ENCODE data around the gene PTAR1. TPM values are rescaled to one million over a fixed set of nuclear protein-coding genes. Genes with fewer than 3 reads are reported as not detected.

PTAR1 gene
- total RNA-seq, 1 donor from 2014 or later, result 52.2 TPM

DNA sequence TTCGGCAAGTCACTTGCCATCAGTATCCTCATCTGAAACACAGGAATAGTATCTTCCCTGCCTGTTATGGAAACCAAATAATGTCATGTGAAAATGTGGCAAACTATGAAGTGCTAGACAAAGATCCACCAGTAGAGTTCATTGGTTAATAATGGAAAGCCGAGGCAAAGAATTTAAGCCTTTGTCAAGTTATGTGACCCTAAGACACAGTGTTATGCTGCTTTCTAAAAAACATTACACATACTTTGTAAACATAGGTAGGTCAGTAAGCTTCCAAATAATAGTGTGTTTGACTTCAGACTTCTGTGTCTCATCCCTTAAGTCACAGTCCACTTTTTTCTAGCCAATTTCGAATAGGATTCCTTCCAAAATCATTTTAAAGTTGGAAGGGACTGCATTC lies 6.0 kb downstream of the PTAR1 start:
- DNase-seq (ENCODE audit: low spot score in 2 of 2), result no peak
- no peak for FAIRE-seq

DNA sequence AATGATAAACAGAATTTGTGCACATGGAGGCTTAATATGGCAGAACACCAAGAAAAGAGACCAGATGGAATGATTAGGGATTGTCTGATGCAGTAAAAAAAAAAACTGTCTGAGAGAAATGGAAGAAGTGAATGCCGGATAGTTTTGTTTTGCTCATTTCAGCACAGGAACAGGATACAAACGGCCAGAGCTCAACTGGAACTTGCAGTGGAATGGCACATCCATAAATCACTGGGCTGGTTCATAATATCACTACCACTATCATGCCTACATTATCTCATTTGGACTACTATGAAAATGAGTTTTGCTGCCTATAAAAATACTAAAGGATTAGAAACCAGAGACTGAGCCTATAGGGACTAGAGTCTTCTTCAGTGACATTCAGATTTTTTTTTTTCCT lies 9.7 kb downstream of the PTAR1 start:
- FAIRE-seq (no peak), DNase-seq (ENCODE audit: low spot score in 2 of 2) (no peak)

DNA sequence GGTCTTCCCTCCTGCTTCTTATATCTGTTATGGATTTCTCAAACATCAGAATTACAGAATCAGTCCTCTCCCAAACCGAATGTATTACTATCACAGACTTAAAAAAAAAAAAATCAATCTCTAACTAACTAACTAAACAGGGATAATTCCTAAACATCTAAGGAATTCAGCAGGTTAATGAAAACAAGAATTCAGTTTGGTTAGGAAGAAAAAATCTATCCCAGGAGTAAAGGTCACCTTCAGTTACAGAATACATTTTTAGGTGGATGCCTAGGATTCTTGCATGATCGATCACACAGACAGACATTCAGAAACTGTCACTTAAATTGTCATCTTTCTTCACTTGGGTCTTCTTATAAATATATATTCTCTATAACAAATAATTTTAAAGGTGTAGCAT lies 11.5 kb downstream of the PTAR1 start:
- FAIRE-seq (no peak), DNase-seq (ENCODE audit: low spot score in 2 of 2) (no peak)

DNA sequence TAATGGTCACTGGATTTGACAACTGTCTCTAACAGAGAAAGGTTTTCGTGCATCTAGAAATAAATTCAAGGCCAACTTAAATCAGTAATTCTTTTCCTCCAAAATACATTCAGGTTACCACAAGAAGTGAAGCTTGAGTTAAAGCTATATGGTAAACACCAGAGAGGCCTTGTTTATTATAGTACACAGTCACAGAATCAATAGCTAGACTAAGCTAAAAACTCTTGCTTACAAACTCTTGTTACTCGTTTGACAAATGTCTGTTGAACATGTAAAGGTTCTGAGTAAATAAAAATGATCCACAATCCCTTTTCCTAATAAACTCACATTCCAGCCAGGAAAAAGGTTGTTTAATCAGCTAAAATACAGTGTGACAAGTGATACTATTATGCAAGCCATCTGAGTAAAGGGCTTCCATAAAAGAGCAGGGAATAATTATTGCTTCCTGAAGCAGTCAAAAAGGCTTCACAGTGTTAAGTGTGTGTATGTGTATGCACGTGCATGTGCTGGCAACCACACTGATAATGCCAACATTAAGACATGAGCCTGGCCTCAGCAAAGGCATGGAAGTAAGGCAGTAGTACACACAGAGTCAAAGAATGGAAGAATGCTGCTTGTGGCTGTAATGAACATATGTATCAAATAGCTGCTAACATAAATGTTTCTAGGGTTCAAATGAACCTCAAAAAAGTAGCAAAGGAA lies 12.8 kb downstream of the PTAR1 start:
- FAIRE-seq (no peak), DNase-seq (ENCODE audit: low spot score in 2 of 2) (no peak)

DNA sequence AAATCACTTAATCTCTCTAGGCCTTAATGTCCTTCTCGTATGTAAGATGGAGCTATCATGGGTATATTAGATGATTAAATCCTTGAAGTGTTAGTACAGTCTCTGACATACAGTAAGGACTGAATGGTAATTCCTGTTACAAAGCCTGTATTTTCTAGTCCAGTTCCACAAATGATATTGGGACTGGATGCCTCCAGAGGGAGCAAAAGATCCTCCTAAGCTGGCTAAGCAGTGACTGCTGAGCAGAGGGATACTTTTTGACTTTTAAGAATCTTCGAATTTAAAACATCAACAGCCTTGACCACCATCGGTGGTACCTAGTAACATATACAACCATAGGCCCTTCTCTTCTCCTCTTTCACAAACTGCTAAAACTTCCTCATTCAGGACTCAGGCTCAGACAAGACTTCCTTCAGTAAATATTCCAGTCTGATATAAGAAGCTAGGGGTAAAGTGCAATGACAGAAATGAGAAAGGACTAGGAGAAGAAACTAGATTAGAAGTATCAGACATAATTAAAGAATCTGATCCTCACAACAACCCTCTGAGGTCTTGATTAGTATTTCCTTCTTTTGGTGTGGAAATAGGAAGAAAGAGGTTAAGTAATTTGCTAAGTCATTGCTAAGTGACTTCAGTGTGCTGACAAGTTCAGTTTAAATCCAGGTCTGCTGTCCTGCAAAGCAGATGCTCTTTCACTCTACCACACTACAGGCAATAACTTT lies 13.9 kb downstream of the PTAR1 start:
- FAIRE-seq, result no peak

DNA sequence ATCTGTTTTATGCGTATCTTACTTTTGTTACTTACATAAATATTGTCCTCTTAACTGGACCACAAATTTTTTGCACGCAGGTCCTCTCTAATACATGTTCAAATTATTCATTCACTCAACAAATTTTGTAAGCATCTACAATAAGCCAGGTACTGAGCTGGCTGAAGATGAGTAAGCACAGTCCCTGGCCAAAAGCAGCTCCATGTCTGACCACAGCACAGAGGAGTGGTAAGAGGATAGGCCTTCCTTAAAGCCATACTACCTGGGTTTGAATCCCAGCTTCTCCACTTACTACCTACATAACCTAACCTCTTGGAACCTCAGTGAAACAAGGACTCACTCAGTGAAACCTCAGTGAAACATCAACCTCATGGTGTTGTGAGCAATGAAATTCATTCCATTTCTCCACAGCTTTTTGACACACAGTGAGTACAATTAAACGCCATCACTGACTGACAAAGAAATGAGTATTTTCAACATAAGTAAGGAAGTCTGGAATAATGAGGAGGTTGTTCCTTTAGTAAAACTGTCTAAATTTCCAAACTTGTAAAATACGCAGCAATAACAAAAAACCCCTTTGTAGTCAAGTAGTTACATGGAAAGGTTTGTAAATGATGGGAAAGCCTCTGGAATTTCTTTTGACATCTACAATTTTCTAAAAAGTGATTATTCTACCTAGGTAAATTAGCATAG lies 15.0 kb downstream of the PTAR1 start:
- no peak for FAIRE-seq
- no peak for DNase-seq (ENCODE audit: low spot score in 2 of 2)

More for the DNA sequence above, 13.9 kb downstream of the PTAR1 start:
- DNase-seq (ENCODE audit: low spot score in 2 of 2), result no peak

DNA sequence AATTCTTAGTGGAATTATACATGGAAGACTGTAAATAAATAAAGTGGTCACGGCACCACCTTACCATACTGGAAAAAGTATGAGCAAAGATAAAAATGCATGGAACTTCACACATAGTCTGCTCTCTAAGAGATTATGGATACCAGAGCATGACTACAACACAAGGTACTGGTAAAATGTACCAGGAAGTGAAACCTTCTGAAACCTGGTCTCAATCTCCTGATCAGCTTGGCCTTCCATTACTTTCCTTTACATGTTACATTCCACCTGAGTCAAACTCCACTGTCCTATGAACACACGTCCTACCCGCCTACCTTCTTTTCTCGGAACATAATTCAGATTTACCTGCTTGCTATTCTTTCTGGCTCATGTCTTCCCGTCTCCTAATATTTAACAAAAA lies 15.9 kb downstream of the PTAR1 start:
- FAIRE-seq, result no peak
- no peak for DNase-seq (ENCODE audit: low spot score in 2 of 2)

DNA sequence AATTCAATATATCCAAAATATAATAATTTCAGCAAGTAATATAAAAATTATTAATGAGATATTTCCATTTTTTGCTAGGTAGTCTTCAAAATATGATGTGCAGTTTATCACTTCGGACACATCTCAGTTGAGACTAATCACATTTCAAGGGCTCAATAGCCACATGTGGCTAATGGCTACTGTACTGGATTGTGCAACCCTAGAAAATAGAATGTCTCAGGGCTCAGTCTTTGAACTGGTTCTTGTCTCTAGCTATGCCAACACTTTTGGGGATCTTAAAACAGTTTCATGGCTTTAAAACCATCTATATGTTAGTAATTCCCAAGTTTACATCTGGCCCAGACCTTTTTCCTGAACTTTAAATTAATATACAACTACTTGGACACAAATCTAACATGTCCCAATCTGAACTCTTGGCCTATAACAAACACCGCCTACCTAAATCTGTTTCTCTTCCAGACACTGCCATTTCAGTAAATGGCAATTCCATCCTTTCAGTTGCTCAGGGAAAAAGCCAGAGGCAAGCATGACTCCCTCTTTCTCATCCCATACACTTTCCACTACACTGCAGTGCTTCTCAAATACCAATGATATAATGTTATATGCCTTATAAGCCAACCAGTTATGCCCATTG lies 18.8 kb downstream of the PTAR1 start:
- DNase-seq (ENCODE audit: low spot score in 2 of 2), result no peak
- FAIRE-seq, result no peak

DNA sequence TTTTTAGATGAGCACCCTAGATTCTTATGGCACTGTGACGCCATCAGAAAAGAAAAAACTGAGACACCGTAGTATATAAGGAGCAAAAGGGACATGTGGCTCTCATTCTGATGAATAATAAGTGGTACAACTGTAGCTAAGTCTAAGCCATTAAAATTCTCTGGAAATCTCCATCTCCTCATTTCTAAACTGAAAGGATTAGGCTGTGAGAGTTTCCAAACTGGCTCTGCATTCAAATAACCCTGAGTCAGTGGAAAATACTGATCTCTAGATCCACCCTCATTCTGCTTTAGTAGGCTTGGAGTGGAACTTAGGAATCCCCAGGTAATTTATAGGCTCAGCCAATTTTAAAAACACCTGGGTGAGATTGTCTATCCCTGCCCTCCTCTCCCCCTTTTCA lies 28.5 kb downstream of the PTAR1 start:
- FAIRE-seq (no peak), DNase-seq (ENCODE audit: low spot score in 2 of 2) (no peak)

DNA sequence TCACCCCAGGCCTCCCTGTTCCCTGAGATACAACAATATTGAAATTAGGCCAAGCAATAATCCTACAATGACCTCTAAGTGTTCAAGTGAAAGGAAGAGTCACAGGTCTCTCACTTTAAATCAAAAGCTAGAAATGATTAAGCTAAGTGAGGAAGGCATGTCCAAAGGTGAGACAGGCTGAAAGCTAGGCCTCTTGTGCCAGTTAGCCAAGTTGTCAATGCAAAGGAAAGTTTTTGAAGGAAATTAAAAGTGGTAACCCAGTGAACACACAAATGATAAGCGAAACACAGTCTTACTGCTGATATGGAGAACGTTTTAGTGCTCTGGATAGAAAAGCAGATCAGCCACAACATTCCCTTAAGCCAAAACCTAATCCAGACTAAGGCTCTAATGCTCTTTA lies 39.8 kb downstream of the PTAR1 start:
- no peak for FAIRE-seq

DNA sequence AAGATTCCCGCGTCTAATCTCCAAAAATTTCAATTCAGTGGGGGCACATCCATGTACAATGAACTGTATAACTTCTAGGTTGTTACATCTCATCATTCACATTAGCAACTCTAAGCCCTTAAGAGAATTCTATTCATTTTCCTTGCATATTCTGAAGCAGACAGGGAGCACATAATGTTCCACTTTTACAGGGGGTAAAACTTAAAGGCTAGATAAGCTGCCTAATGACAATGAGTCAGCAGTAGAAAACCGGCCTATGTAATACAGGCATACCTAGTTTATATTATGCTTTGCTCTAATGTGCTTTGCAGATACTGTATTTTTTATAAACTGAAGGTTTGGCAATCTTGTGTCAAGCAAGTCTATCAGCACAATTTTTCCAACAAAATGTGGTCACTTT lies 40.4 kb downstream of the PTAR1 start:
- no peak for DNase-seq (ENCODE audit: low spot score in 2 of 2)
- FAIRE-seq, result no peak

More for the DNA sequence above, 39.8 kb downstream of the PTAR1 start:
- DNase-seq (ENCODE audit: low spot score in 2 of 2), result no peak

DNA sequence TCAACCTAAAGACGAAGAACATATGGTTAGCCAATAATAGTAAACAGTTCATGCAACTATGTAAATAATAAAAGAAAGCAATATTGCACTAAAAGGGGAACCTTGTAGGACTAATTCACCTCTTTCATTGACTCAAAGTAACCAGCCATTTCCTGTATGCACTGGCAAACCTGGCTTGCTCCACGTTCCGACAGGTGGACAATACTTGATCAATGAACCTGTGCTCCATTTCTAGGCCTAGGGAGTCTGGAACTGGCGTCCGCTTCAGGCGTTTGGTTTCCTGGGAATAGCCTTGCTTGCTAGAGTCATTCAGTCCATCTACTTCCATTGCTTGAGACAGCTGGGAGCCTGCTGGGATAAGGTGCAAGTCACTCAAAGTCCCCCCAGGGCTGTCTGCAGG lies 41.6 kb downstream of the PTAR1 start:
- FAIRE-seq, result no peak
- no peak for DNase-seq (ENCODE audit: low spot score in 2 of 2)

DNA sequence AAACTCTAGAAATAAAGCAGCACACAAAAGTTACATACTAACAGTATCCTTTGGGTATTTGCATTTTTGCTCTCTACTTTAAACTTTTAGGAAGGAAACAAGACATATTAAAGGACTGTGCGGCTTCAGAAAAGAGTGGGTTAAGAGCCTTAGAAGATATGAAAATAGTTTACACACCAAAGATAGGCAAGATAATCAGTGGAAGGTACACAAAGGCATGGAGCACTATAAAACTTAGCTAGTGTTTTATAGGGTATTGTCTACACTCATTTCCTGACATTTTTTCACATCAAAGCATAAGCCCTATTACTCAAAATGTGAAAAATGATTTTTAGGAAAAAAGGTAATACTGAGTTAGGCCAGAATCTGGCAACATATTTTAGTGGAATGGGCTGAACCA lies 44.0 kb downstream of the PTAR1 start:
- DNase-seq (ENCODE audit: low spot score in 2 of 2) (no peak), FAIRE-seq (no peak)

DNA sequence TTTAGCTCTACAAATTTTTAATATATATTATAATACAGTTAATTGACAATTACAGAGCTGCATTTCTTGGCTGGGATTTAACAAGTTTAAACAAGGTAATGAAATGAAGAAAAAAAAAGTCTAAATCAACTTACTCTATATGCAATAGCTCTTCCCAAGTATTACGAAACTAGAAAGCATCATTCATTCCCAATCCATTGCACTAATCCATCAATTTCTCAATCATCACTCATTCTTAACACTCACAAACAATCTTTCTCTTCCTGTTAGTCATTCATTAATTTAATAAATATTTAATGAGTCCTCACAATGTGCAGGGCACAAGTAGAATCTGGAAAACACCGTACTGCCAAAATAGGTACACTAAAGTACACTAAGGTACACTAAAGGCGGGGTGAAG lies 44.7 kb downstream of the PTAR1 start:
- DNase-seq (ENCODE audit: low spot score in 2 of 2) (no peak), FAIRE-seq (no peak)

DNA sequence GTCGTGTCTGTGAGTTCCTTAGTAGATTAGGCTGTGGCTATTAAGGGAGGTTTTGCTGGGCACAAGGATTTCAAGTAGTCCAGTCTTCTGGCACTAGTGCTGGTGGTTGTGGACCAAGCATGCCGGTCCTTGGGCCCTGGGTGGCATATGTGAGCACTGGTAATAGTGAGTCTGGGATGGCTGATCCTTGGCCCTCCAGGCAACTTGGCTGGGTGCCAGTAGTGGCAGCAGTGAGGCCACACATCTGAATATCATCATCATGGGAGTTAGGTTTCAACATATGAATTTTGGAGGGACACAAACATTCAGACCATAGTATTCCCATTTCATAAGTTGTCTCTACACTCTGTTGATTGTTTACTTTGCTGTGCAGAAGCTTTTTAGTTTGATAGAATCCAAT lies 62.3 kb downstream of the PTAR1 start:
- no peak for FAIRE-seq

DNA sequence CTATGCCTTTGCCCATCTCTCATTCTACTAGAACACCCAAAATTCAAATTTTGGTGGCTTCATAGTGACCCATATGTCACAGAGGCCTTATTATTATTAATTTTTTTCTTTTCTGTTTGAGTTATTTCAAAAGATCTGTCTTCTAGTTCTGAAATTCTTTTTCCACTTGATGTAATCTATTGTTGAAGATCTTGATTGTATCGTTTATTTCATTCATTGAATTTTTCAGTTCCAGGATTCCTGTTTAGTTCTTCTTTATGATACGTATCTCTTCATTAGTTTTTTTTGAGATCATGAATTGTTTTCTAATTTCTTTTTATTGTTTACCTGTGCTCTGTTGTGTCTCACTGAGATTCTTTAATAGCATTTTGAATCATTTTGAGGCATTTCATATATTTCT lies 63.0 kb downstream of the PTAR1 start:
- DNase-seq (ENCODE audit: low spot score in 2 of 2) (no peak), FAIRE-seq (no peak)

More for the DNA sequence above, 62.3 kb downstream of the PTAR1 start:
- DNase-seq (ENCODE audit: low spot score in 2 of 2), result no peak

DNA sequence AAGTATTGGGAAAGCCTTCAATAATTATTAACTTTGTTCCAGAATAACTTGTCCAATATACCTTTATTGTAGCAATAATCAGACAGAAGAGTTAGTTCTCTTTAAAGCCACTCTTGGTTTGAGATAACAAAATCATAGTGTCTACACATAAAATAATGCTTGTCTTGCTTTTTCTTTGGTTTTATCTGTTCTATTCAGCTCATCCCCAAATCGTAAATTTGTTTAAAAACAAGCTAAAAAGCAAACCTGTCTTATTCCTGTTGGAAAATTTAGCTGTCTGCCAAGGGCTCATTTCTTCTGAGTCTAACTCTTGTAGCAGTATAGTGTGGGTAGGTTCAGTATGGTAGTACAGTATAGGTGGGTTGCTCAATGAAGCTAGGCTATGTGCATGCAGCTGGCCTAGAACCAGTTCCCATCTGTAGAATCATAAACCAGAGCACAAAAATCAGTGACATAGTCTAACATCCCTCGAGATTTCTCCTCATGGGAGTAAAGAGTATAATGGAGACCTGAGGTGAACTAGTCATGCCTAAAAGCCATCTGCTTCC lies 69.7 kb downstream of the PTAR1 start:
- no peak for DNase-seq (ENCODE audit: low spot score in 2 of 2)
- no peak for FAIRE-seq

DNA sequence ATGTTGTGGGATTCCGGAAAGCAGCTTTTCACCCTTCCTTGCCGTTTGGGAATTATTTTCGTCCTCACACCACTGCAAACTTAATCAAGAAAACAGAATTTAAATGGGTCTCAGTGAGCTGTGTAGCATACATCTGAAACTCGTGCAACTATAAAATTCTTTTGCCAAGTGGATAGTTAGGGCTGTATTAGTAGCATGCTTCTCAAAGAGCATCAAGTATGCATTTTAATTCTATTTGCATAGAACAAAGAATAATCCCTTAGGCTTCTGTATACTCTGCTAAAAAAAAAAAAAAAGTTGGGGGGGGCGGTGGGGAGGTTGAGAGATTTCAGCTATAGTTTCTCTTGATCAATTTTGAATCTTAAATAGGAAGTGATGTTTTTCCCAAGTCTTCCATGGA lies 75.9 kb downstream of the PTAR1 start:
- FAIRE-seq, result no peak
- no peak for DNase-seq (ENCODE audit: low spot score in 2 of 2)

DNA sequence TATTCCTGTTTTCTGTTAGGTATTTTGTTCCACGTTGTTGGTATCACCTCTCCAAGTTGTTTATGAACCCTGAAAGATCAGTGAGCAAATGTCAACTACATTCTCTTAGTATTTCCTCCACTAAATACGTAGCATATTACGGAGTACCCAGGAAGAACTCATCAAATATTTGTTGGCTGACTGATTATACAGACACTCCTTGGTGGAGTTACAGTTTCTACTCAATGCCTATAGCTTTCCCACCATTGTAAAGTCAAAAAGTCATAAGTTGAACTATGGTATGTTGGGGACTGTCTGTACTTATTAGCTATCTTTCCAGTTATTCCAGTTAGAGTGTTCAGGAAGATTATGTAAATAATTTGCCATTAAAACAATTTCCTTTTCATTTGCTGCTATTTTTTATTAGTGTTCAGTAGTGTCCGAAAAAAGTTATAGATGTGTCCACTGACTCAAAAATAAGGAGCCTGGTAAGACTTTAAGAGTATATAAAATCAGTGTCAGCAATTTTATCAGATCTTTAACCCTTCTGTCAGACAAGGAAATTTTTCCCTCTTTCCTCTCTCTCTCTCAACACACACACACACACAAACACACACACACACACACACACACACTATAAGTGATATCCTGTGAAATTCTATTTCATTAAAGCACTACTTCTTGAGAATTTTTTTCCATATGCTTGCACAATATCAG lies 80.8 kb downstream of the PTAR1 start:
- FAIRE-seq (no peak), DNase-seq (ENCODE audit: low spot score in 2 of 2) (no peak)

DNA sequence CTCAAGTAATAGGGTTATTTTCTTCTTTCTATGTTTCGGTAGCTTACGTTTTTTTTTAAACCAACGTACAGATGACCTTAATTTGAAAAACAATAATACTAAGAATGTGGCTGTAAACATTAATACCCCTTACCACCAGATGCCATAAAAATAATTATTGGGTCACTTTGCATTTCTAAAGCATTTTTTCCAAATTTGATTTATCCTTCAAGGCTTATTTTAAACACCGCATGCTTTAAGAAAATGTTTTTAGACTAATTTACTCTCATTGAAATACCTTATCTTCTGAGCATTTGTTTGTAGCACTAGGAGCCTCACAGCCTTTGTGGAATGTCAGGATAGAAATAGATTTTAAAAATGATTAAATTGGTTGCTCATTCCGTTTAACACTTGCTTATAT lies 81.9 kb downstream of the PTAR1 start:
- FAIRE-seq (no peak), DNase-seq (ENCODE audit: low spot score in 2 of 2) (no peak)
